Esophagus muscularis mucosa (tissue), 4 donors: ENCODE measurements around the gene PNCK. TPM values are rescaled to one million over a fixed set of nuclear protein-coding genes. Genes with fewer than 3 reads are reported as not detected.

Experiments
- DNase-seq: peaks from one replicate; pipeline ENCODE4 v3.0.0-alpha.2; 2017; ENCODE audit errors: extremely low spot score
- H3K27ac ChIP-seq, 4 donors: fragments of 200-600 bp; sonication (generic); replicated peaks in 1 of 4; 1 replicate in 3 of 4; 2 replicates in 1 of 4; pipeline ENCODE4 v1.5.1; 2016 to 2019; ENCODE audit warnings: mild to moderate bottlenecking in 1 of 4
- H3K27me3 ChIP-seq, 4 donors: fragments of 200-600 bp; sonication (generic); one replicate each; pipeline versions ENCODE4 v1.5.1 to v1.6.0; 2016 to 2019
- H3K36me3 ChIP-seq, 4 donors: fragments of 200-600 bp; sonication (generic); one replicate each; pipeline ENCODE4 v1.5.1; 2016 to 2019
- H3K4me1 ChIP-seq, 4 donors: fragments of 200-600 bp; sonication (generic); one replicate each; pipeline ENCODE4 v1.5.1; 2016 to 2019
- H3K4me3 ChIP-seq, 4 donors: fragments of 200-600 bp; sonication (generic); 1 replicate in 2 of 4; 2 replicates in 2 of 4; pipeline ENCODE4 v1.5.1; 2016 to 2019; ENCODE audit warnings: mild to moderate bottlenecking in 4 of 4, moderate library complexity in 1 of 4
- H3K9me3 ChIP-seq, 4 donors: fragments of 200-600 bp; sonication (generic); 1 replicate in 3 of 4; 2 replicates in 1 of 4; pipeline ENCODE4 v1.5.1; 2016 to 2019
- CTCF ChIP-seq, 3 experiments: fragments of 200-600 bp in 2 of 3; fragments of 450-650 bp in 1 of 3; sonication (generic) in 2 of 3; IDR thresholded peaks; one replicate each; pipeline ENCODE4 v1.5.1; 2017 to 2019; ENCODE audit warnings: antibody characterized with exemption in 3 of 3, mild to moderate bottlenecking in 2 of 3, moderate library complexity in 1 of 3
- EP300 ChIP-seq: sonication (generic); formaldehyde crosslinking; IDR thresholded peaks from one replicate; pipeline ENCODE4 v1.6.1; 2017; ENCODE audit warnings: antibody characterized with exemption
- POLR2A ChIP-seq: fragments of 450-650 bp; IDR thresholded peaks from one replicate; pipeline ENCODE4 v1.6.1; 2017; ENCODE audit warnings: antibody characterized with exemption, moderate library complexity, mild to moderate bottlenecking, low read depth
- POLR2AphosphoS5 ChIP-seq, 2 donors: sonication (generic); formaldehyde crosslinking; IDR thresholded peaks; one replicate each; pipeline ENCODE4 v1.6.1; 2017; ENCODE audit warnings: antibody characterized with exemption in 2 of 2
- WGBS: methylation state at CpG from one replicate; pipeline ENCODE4 v1.1.5; 2018; 5-methylcytosine and 5-hydroxymethylcytosine counted together
- intact Hi-C: fragments of 100-400 bp; cut with DNase I; formaldehyde crosslinking; loops from one replicate; pipeline ENCODE4 v1.15.1; 2023
- total RNA-seq, 4 donors: library from RNA; depleted of rRNA; stranded (reverse); fragments of >200 nt; gene quantifications; one replicate each; pipeline versions ENCODE4 v1.1.0 to v1.2.1, GENCODE V29; 2016

PNCK gene
- total RNA-seq, 4 donors from 2014 or later = 20.5 to 67.8 (median 26.0) TPM

- no peaks in the 10 kb centered on the region for H3K4me1 ChIP-seq
- peaks cover 0 to 6% (median 0%) of the 10 kb centered on the region in 4 donors for H3K27me3 ChIP-seq
- H3K27ac ChIP-seq = no peak overlapping the region
- H3K4me3 ChIP-seq = no peak overlapping the region
- intact Hi-C loops = no loop called here
- peaks cover 0 to 18% (median 0%) of the 10 kb centered on the region in 4 donors for H3K9me3 ChIP-seq
- TF ChIP-seq POLR2A (no peak), EP300 (no peak), CTCF (IDR thresholded peaks at IDR 0.05) (no peak), POLR2AphosphoS5 (IDR thresholded peaks at IDR 0.05) (no peak)
- H3K36me3 ChIP-seq = no peaks in the 10 kb centered on the region
- 88% methylated on average over 11 of the region's 19 CpGs for WGBS
- no peak for DNase-seq
Observed at GRCh38 chrX:153631907-153632594, 41.6 kb downstream of the PNCK start.

DNA sequence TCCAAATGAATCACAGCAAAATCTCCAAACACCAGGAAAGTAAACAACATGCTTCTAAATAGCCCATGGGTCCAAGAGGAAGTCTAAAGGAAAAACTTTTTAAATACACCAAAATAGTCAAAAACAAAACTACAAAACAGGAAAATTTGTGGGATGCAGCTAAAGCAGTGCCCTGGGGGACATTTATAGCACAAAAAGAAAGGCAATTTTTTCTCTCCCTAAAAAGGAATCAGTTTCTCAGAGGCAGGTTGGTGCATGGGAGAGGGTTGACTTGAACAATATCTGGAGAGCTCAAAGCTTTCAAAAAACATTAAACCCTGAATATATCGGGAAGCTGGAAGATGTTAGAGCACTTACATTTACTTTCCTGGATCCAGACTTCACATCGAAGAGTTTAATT lies 42.3 kb downstream of the PNCK start:
- Histone ChIP-seq H3K27me3 (peaks cover 0 to 6% (median 0%) of the 10 kb centered on the region in 4 donors), H3K4me3 (no peak overlapping the region), H3K27ac (no peak overlapping the region), H3K9me3 (peaks cover 0 to 18% (median 0%) of the 10 kb centered on the region in 4 donors), H3K36me3 (no peaks in the 10 kb centered on the region), H3K4me1 (no peaks in the 10 kb centered on the region)
- 93% methylated on average over 2 of the region's 2 CpGs for WGBS
- intact Hi-C loops = no loop called here
- DNase-seq = no peak
- TF ChIP-seq EP300 = no peak
- TF ChIP-seq POLR2A = no peak
- TF ChIP-seq POLR2AphosphoS5 (IDR thresholded peaks at IDR 0.05) = no peak
- TF ChIP-seq CTCF (IDR thresholded peaks at IDR 0.05) = no peak

- Histone ChIP-seq H3K36me3 (no peaks in the 10 kb centered on the region), H3K4me3 (no peak overlapping the region), H3K27me3 (peaks cover 0 to 14% (median 3%) of the 10 kb centered on the region in 4 donors), H3K9me3 (peaks cover 0 to 18% (median 0%) of the 10 kb centered on the region in 4 donors), H3K4me1 (no peaks in the 10 kb centered on the region), H3K27ac (no peak overlapping the region)
- WGBS = 82% methylated on average over 9 of the region's 12 CpGs
- intact Hi-C loops = no loop called here
- no peak for DNase-seq
- TF ChIP-seq CTCF (IDR thresholded peaks at IDR 0.05) (no peak), POLR2A (no peak), POLR2AphosphoS5 (IDR thresholded peaks at IDR 0.05) (no peak), EP300 (no peak)
Observed at GRCh38 chrX:153628665-153629064, 44.9 kb downstream of the PNCK start.

DNA sequence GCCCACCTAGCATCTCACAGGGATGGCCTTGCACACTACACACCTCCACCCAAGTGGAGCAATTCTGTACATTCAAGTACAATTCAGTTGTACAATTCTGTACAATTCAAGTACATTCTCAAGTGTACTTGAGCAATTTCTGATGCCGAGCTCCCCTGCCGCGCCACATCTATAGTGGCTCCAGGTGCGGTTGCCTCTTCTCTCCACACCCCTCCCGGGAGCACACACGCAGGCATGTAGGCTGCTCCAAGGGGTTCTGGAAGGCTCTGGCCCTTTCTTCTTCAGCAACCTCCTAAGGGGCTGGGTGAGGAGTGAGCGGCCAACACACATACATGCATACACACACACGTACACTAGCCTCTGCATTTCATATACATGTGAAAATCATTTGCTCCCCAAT lies 45.5 kb downstream of the PNCK start:
- no peak for TF ChIP-seq EP300
- TF ChIP-seq CTCF (IDR thresholded peaks at IDR 0.05) = no peak

GRCh38 chrX:153627675-153628111 lies 45.9 kb downstream of the PNCK start:
- Histone ChIP-seq H3K36me3 (no peaks in the 10 kb centered on the region), H3K4me1 (no peaks in the 10 kb centered on the region), H3K27me3 (peaks cover 0 to 24% (median 3%) of the 10 kb centered on the region in 4 donors), H3K27ac (no peak overlapping the region), H3K4me3 (no peak overlapping the region), H3K9me3 (peaks cover 0 to 18% (median 0%) of the 10 kb centered on the region in 4 donors)
- TF ChIP-seq CTCF (IDR thresholded peaks at IDR 0.05) = no peak
- no peak for TF ChIP-seq EP300
- TF ChIP-seq POLR2AphosphoS5 (IDR thresholded peaks at IDR 0.05) = no peak
- no peak for TF ChIP-seq POLR2A
- intact Hi-C loops = no loop called here
- no peak for DNase-seq
- WGBS = 75% methylated on average over 13 of the region's 15 CpGs

More for the DNA sequence above, 45.5 kb downstream of the PNCK start:
- Histone ChIP-seq H3K27ac (no peak overlapping the region), H3K9me3 (peaks cover 0 to 18% (median 0%) of the 10 kb centered on the region in 4 donors), H3K4me1 (no peaks in the 10 kb centered on the region), H3K27me3 (peaks cover 0 to 20% (median 3%) of the 10 kb centered on the region in 4 donors), H3K36me3 (no peaks in the 10 kb centered on the region), H3K4me3 (no peak overlapping the region)
- DNase-seq = no peak
- intact Hi-C loops = no loop called here
- 98% methylated on average over 5 of the region's 8 CpGs for WGBS
